SK-N-SH (cell line): ENCODE data around the gene C1orf159.
"Not testable (repeated sequence)": the region's sequence is repeated elsewhere in the genome, so short reads cannot be mapped to it uniquely, and the experiment has no call there.

ENCODE experiments used
- EP300 ChIP-seq, 2 experiments: IDR thresholded peaks; 2 replicates each; pipeline versions ENCODE4 v1.4.0 to v1.6.1; 2012; ENCODE audit warnings: borderline replicate concordance in 1 of 2, low read depth in 1 of 2, low read length in 1 of 2
- SIN3A ChIP-seq: IDR thresholded peaks from 2 replicates; pipeline ENCODE4 v1.6.1; 2012; ENCODE audit warnings: low read depth, mild to moderate bottlenecking, low read length, moderate library complexity, borderline replicate concordance
- TF ChIP-seq, protein P1 (sequence below): fragments of 200-600 bp; sonication (generic); IDR thresholded peaks from 2 replicates; pipeline ENCODE4 v1.6.1; 2017; ENCODE audit warnings: antibody characterized with exemption, mild to moderate bottlenecking, moderate library complexity

DNA sequence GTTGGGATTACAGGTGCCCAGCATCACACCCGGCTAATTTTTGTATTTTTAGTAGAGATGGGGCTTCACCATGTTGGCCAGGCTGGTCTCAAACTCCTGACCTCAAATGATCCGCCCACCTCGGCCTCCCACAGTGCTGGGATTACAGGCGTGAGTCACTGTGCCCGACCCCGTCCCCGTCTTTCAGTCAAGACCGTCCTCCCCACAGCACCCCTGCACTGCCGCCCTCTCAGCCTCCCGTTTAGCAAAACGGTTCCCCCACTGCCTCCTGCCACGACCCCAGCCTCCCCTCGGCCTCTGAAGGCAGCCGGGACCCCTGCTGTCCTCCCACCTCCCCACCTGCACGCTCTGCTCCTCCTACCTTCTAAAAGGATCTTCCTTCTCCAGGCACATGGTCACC is 26.5 kb upstream of the C1orf159 start:
- TF ChIP-seq SIN3A; EP300 (IDR thresholded peaks at IDR 0.05; ENCODE audit: borderline replicate concordance in 1 of 2, low read depth in 1 of 2, low read length in 1 of 2): not testable (repeated sequence)
- TF ChIP-seq, protein P1, sequence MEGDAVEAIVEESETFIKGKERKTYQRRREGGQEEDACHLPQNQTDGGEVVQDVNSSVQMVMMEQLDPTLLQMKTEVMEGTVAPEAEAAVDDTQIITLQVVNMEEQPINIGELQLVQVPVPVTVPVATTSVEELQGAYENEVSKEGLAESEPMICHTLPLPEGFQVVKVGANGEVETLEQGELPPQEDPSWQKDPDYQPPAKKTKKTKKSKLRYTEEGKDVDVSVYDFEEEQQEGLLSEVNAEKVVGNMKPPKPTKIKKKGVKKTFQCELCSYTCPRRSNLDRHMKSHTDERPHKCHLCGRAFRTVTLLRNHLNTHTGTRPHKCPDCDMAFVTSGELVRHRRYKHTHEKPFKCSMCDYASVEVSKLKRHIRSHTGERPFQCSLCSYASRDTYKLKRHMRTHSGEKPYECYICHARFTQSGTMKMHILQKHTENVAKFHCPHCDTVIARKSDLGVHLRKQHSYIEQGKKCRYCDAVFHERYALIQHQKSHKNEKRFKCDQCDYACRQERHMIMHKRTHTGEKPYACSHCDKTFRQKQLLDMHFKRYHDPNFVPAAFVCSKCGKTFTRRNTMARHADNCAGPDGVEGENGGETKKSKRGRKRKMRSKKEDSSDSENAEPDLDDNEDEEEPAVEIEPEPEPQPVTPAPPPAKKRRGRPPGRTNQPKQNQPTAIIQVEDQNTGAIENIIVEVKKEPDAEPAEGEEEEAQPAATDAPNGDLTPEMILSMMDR, result not testable (repeated sequence)
